ENCODE results near the gene EIF2S3. TPM values are rescaled to one million over a fixed set of nuclear protein-coding genes. Genes with fewer than 3 reads are reported as not detected.

EIF2S3 gene
- total RNA-seq, 4 donors from 2014 or later, result 75.2 to 154 (median 108) TPM

DNA sequence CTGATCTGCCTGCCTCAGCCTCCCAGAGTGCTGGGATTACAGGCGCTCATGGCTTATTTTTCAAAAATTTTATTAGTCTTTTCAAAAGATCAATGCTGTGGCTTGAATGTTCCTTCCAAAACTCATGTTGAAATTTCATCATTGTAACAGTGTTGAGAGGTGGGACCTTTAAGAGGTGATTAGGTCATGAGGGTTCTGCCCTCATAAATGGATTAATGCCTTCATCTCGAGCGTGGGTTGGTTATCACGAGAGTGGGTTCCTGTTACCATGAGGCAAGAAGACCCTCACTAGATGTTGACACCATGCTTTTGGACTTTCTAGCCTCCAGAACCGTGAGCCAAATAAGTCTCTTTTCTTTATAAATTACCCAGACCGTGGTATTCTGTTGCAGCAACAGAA lies 30.3 kb downstream of the EIF2S3 start:
- TF ChIP-seq, protein P1, sequence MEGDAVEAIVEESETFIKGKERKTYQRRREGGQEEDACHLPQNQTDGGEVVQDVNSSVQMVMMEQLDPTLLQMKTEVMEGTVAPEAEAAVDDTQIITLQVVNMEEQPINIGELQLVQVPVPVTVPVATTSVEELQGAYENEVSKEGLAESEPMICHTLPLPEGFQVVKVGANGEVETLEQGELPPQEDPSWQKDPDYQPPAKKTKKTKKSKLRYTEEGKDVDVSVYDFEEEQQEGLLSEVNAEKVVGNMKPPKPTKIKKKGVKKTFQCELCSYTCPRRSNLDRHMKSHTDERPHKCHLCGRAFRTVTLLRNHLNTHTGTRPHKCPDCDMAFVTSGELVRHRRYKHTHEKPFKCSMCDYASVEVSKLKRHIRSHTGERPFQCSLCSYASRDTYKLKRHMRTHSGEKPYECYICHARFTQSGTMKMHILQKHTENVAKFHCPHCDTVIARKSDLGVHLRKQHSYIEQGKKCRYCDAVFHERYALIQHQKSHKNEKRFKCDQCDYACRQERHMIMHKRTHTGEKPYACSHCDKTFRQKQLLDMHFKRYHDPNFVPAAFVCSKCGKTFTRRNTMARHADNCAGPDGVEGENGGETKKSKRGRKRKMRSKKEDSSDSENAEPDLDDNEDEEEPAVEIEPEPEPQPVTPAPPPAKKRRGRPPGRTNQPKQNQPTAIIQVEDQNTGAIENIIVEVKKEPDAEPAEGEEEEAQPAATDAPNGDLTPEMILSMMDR (IDR thresholded peaks at IDR 0.05), result no peak
- ATAC-seq (ENCODE audit: low FRiP score) (no peak), DNase-seq (ENCODE audit: low spot score) (no peak)

DNA sequence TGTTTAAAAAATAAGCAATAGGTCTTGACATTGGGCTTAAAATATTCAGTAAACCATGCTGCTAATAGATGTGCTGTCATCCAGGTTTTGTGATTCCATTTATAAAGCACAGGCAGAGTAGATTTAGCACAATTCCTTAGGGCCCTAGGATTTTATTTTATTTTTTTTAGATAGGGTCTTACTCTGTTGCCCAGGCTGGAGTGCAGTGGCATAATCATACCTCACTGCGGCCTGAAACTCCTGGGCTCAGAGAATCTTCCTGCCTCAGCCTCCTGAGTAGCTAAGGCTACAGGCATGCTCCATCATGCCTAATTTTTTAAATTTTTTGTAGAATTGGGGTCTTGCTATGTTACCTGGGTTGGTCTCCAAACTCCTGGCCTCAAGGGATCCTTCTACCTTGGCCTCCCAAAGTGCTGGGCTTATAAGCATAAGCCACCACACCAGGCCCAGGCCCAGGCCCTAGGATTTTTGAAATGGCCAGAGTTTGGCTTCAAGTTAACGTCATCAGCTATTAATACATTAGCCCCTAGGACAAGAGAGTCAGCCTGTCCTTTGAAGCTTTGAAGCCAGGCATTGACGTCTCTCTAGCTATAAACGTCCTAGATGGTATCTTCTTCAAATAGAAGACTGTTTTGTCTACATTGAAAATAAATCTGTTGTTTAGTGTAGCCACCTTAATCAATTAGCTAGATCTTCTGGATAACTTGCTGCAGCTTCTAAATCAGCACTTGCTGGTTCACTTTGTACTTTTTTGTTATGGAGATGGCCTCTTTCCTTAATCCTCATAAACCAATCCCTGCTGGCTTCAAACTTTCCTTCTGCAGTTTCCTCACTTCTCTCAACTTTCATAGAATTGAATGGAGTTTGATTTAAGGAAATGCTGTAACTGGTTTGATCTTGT lies 35.8 kb downstream of the EIF2S3 start:
- ATAC-seq (ENCODE audit: low FRiP score) (no peak), DNase-seq (ENCODE audit: low spot score) (no peak)
- TF ChIP-seq, protein P1 (IDR thresholded peaks at IDR 0.05), result no peak

DNA sequence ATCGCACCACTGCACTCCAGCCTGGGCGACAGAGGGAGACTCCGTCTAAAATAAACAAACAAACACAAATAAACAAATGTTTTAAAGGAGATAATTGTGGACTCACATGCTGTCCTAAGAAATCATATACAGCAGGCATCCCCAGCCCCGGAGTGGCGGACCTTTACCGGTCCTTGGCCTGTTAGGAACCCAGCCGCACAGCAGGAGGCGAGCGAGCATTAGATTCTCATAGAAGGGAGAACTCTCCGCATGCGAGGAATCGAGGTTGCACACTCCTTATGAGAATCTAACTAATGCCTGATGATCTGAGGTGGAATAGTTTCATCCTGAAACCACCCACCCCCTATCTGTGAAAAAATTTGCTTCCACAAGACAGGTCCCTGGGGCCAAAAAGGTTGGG lies 39.0 kb downstream of the EIF2S3 start:
- TF ChIP-seq, protein P1 (IDR thresholded peaks at IDR 0.05), result no peak
- DNase-seq (ENCODE audit: low spot score) (no peak), ATAC-seq (ENCODE audit: low FRiP score) (no peak)

DNA sequence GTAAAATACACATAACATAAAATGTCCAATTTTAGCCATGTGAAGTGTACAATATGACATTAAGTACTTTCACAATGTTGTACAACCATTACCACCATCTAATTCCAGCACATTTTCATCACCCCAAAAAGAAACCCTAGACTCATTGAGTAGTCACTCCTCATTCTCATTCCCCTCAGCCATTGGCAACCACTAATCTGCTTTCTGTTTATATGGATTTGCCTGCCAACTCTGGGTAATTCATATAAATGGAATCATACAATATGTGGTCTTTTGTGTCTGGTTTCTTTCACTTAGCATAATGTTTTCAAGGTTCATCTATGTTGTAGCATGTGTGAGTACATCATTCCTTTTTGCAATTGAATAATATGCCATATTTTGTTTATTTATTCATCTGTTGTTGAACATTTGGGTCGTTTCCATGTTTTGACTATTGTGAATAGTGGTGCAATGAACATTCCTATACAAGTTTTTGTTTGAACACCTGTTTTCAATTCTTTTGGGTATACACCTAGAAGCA lies 43.0 kb downstream of the EIF2S3 start:
- no peak for ATAC-seq (ENCODE audit: low FRiP score)
- no peak for DNase-seq (ENCODE audit: low spot score)
- TF ChIP-seq, protein P1 (IDR thresholded peaks at IDR 0.05), result no peak

DNA sequence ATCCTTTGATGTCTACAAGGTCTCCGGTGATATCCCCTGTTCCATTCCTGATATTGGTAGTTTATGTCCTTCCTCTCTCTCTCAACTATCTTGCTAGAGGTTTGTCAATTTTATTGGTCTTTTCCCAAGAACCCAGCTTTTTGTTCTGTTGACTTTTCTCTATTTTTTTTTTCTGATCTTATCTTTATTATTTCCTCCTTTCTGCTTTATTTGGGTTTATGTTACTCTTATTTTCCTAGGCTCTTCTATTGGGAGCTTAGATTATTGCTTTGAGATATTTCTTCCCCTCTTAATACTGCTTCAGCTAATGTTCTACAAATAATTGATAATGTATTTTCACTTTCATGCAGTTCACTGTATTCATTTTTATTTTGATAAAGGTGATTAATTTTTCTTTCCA lies 44.2 kb downstream of the EIF2S3 start:
- TF ChIP-seq, protein P1 (IDR thresholded peaks at IDR 0.05), result no peak
- DNase-seq (ENCODE audit: low spot score), result no peak
- ATAC-seq (ENCODE audit: low FRiP score), result no peak

DNA sequence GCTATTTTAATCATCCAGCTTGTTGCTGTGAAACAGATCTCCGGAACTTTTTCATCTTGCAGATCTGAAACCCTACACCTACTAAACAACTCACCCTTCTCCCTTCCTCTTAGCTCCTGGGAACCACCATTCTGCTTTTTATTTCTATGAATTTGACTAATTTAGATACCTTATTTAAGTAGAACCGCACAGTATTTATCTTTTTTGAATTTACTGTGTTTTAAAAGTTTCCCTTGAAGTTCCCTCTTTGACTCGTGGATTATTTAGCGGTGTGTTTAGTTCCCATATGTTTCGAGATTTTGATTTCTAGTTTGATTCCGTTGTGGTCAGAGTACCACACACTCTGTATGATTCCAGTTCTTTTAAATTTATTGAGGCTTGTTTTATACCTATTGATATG lies 44.6 kb downstream of the EIF2S3 start:
- no peak for ATAC-seq (ENCODE audit: low FRiP score)
- TF ChIP-seq, protein P1 (IDR thresholded peaks at IDR 0.05), result no peak
- no peak for DNase-seq (ENCODE audit: low spot score)

DNA sequence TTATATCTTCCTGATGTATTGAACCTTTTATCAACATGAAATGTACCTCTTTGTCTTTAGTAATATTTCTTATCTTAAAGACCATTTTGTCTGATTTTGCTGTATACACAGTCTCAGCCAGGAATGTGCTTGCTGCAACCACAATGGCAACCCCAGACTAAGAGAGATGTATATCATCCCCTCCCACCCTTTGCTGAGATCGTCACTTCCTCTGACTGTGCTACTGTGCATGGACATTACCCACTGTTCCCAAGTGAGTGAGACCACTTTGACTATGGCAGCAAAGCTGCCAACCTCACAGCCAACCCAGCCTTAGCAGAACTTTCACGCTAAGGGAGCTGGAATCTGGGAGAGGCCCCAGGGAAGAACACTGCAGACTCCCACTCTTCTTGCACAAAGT lies 46.0 kb downstream of the EIF2S3 start:
- ATAC-seq (ENCODE audit: low FRiP score) (no peak), DNase-seq (ENCODE audit: low spot score) (no peak)

More for the DNA sequence above, 46.0 kb downstream of the EIF2S3 start:
- TF ChIP-seq, protein P1 (IDR thresholded peaks at IDR 0.05), result no peak

Measured in omental fat pad (tissue), 4 donors.